Fibroblast of skin of abdomen (primary cell): Measurements from ENCODE around the gene GRID2IP.

ENCODE experiments used
- DNase-seq: peaks from one replicate; pipeline ENCODE4 v3.0.0-alpha.2; 2013

GRID2IP gene

GRCh38 chr7:6516387-6516983 lies 34.8 kb downstream of the GRID2IP start:
- DNase-seq = peak; percentile 78

GRCh38 chr7:6513541-6513940 lies 37.7 kb downstream of the GRID2IP start:
- DNase-seq = no peak

GRCh38 chr7:6512892-6513291 lies 38.4 kb downstream of the GRID2IP start:
- no peak for DNase-seq

GRCh38 chr7:6510476-6511133 lies 40.7 kb downstream of the GRID2IP start:
- no peak for DNase-seq

DNA sequence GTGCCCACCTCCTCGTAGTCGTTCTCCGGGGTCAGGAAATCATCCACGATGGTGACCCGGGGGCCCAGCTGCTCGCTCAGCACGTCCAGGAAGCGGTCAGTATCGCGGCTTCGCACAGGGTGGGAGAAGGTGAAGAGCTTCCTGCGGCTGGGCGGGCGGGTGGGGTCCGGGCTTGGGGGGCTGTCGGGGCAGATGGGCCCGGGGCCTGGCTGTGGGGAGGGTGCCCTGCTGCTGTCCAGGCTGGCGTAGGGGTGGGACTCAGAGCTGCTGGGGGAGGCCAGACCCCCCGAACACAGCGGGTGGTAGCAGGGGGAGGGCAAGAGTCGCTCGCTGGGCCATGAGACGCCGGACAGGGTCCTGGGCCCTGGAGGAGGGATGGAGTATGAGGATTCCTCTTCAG lies 42.3 kb downstream of the GRID2IP start:
- DNase-seq = no peak

- DNase-seq = no peak
These were observed 42.7 kb downstream of the GRID2IP start for GRCh38 chr7:6508539-6508938.

GRCh38 chr7:6507906-6508305 lies 43.4 kb downstream of the GRID2IP start:
- DNase-seq = no peak

GRCh38 chr7:6505685-6506559 lies 45.3 kb downstream of the GRID2IP start:
- DNase-seq = no peak

GRCh38 chr7:6504996-6505395 lies 46.3 kb downstream of the GRID2IP start:
- no peak for DNase-seq

GRCh38 chr7:6502886-6503285 lies 48.4 kb downstream of the GRID2IP start:
- no peak for DNase-seq

DNA sequence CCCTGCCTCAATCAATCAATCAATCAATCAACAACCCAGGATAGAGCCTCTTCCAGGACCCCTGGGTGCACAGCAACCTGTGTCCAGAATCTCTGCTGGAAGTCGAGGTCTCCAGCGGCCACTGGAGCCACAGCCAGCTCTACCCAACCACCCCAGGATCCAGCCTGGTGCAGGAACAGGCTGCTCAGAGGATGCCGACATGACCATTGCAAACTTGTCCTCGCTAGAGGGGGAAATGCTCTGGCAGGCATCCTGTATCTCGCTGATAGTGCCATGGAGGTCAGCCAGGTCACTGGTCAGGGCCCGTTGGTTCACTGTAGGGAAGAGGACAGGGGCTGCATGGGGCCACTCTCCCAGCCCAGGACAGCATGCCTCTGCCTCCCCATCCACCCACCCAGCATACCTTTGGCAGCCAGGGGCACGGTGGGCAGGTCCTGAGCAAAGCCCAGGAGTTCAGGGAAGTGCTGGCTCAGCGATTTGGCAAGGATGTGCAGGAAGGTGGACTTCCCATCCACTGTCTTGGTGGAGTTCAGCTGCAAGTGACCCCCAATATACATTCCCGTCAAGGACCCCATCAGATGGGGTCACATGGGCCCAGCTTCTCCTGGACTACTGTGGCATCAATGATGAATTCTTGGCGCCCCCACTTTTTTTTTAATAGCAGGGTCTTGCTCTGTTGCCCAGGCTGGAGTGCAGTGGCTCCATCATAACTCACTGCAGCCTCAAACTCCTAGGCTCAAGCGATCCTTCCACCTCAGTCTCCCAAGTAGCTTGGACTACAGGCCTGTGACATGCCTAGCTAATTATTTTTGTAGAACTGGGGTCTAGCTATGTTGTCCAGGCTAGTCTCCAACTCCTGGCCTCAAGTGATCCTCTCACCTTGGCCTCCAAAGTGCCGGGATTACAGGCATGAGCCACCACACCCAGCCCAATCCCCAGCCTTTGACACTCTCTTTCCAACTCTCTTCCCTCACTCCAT lies 49.4 kb downstream of the GRID2IP start:
- no peak for DNase-seq

DNA sequence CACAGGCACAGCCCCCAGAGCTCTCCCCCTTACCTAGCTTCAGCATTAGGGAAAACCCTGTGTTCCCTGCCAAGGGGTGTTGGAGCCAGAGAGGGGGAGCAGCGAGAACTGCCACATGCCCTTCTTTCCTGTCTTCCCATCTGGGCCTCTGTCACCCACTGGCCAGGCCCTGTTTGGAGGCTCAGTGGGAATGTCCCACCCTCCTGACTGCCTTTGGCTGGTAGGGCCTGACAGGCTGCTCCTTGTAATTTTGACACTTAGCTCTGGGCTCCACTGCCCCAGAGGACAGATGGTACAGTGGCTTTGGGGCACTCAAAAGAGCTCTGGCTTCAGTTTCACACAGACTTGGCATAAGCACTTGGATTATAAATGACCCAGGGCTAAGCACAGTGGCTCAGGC lies 50.6 kb downstream of the GRID2IP start:
- DNase-seq = no peak

DNA sequence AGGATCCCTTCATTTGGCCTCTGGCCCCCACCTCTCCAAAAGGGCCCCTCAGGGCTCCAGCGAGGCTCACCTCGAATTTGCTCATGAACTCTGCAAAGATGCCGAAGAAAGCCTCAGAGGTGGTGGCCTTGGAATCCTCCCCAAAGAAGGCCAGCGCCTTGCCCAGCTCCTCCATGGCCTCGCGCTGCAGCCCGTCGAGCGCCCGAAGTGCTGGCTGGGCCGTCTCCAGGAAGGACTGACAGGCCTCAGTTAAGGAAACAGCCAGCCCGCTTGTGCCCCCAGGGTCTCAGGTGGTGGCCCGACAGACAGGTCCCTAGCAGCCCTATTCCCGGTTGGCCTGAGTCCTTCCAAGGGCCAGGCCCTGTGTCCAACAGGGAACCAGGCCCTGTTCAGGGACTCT lies 53.3 kb downstream of the GRID2IP start:
- no peak for DNase-seq

DNA sequence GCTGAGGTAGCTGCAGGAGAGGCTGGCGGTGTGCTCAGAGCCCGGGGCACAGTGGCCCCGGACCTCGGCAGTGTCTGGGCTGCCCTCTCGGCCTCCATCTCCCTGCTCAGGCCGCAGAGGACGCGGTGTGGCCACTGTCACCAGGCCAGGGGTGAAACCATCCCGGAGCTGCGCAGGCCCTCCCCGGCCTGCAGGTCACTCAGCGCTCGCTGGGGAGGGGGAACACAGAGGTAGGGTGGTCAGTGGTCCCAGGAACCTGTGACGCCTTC lies 53.7 kb downstream of the GRID2IP start:
- no peak for DNase-seq

DNA sequence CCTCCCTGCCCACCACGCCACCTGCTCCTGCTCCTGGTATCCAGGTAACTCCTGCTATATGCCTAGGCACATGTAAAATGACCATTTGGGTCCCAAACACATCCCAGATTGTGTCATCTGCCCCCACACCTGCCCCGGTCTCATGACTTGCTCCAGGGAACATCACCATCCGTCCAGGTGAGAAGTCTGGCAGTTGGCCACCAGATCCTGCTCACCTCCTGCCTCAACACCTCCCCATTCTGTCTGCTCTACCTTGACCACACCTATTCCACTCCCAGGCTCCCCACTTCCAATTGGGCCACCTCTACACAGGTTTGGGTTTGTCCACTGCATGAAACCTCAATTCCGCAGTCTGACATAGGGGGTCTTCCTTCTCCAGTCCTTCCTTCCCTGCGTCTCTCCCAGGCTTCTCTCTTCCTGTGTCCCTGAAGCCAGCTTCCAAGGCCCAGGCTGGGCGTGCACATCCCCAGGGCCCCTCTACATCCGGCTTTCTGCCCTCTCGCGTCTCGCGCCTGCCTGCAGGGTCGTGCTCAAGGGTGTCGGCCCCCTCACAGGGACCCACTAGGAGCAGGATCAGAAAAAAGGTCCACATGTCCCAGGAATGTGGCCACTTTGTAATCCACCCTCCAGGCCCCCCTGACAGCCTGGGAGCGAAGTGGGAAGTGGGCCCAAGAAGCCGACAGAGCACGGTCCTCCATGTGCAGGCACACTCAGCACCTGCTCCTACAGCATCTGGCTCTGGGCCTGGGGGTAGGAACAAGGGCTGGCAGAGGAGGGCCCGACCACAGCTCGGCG lies 54.2 kb downstream of the GRID2IP start:
- no peak for DNase-seq

DNA sequence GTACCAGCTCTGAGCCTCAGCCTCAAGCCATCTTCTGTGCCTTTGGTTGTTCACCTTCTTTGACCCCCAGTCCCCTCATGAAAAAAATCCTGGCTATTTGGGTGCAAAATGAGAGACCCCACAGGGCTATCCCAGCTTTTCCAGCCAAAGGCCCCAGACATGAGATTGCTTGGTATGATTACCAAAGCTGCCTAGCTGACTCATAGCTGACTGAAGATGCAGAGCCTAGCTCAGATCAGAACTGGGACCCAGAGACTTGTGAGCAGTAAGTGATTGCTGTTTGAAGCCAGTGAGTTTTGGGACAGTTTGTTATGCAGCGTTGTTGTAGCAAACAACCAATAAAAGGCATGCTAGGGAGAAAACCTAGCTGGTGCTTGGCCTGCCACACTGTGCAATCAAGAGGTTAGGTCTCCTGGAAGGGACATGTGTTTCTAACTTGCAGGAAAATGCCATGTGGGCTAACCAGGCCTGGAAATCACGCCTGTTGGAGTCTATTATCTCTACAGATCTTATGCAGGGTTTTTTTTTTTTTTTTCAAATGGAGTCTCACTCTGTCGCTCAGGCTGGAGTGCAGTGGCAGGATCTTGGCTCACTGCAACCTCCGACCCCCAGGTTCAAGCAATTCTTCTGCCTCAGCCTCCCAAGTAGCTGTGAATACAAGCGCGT lies 55.5 kb downstream of the GRID2IP start:
- DNase-seq = peak; percentile 14

GRCh38 chr7:6494365-6494764 lies 56.9 kb downstream of the GRID2IP start:
- DNase-seq = no peak

DNA sequence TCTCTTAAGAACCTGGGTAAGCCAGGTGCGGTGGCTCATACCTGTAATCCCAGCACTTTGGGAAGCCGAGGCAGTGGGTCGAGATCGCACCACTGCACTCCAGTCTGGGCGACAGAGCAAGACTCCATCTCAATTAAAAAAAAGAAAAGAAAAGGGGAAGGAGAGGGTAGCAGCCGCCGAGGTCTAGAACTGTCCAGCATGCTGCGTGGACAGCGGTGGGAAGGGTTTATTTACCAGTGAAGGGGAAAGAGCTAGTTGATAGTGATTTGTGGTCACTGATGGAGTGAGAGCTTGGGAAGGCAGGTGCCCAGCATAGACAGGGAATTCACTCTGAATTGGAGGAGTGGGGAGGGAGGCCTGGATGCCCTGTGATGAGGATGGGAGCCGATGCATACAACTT lies 60.1 kb downstream of the GRID2IP start:
- no peak for DNase-seq

DNA sequence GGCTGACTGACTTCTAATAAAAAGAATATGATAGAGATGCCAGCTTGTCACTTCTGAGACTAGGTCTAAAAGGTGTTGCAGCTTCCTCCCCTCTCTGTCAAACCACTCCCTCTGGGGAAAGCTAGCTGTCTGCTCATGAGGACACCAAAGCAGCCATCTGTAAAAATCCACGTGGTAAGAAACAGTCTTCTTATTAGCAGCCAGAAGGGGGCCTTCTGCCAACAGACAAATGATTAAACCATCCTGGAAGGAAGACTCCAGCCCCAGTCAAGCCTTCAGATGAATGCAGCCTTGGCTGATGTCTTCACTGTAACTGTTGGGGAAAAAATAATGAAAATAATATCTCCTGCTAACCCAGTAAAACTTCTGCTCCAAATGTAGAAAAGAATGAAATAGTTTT lies 61.6 kb downstream of the GRID2IP start:
- no peak for DNase-seq

GRCh38 chr7:6487184-6487545 lies 64.1 kb downstream of the GRID2IP start:
- DNase-seq = no peak

DNA sequence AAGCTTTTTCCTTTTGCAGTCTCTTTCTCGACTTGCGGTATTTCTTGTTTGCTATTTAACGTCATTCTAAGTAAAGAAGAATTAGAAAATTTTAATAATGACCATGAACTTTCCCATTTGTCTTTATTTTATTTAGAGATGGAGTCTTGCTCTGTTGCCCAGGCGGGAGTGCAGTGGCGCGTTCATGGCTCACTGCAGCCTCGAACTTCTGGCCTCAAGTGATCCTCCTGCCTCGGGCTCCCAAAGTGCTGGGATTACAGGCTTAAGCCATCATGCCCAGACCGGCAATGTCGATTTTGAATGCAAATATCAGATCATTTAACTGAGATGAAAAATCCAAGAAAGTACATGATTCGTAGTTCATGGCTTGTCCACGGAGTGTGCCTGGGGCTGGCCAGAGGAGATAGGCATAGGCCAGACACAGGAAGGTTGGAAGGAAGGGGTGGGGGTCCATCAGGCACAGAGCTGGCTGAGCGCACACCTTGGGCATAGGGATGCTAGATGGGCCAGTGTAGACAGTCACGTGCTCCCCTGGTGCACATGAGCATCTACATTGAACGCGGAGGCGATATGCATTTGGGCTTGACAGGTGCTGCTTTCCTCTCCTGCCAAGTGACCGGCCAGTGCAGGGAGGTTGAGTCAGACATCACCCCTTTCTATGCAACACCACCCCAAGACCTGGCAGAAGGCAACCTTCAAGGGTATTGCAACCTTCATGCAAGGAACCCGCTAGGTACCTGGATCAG lies 64.7 kb downstream of the GRID2IP start:
- no peak for DNase-seq
